ENCODE results near the gene CLMN.

Gene CLMN

DNA sequence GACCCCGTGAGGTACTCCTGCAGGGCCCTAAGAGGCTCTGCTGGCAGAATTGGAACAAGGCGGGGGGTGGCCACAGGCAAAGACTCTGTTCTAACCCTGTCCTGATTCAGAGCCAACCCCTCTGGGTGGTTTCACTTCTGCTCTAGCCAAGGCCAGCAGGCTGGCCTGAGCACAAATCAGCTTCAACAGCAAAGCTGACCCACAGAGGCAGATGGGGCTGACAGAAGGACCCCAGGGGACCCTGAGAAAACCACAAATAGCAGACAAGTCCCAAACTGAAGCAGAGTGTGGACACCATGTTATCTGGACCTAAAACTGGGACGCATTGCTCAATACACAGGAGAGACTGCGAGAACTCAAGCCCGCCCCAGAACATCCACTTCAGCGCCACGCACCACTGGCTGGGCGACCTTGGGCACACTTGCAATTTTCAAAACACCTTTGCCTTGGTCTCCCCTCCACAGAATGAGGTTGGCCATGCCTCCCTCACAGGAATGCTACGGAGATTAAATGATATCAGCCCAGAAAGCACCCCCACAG, 85.9 kb downstream of the CLMN start:
- DNase-seq (ENCODE audit: low read depth), result peak; percentile 73
- no peak for TF ChIP-seq CTCF (IDR thresholded peaks at IDR 0.05; ENCODE audit: insufficient read depth, low read depth, low read length, missing control alignments)
- no peak overlapping the region for H3K4me3 ChIP-seq (ENCODE audit: low read depth, low read length)

- no peak for TF ChIP-seq CTCF (IDR thresholded peaks at IDR 0.05; ENCODE audit: insufficient read depth, low read depth, low read length, missing control alignments)
- no peak overlapping the region for H3K4me3 ChIP-seq (ENCODE audit: low read depth, low read length)
- no peak for DNase-seq (ENCODE audit: low read depth)
Observed at GRCh38 chr14:95232894-95233584, 86.7 kb downstream of the CLMN start.

- DNase-seq (ENCODE audit: low read depth), result no peak
- no peak for TF ChIP-seq CTCF (IDR thresholded peaks at IDR 0.05; ENCODE audit: insufficient read depth, low read depth, low read length, missing control alignments)
Observed at GRCh38 chr14:95231966-95232633, 87.6 kb downstream of the CLMN start.

GRCh38 chr14:95229749-95230148, 90.0 kb downstream of the CLMN start:
- no peak overlapping the region for H3K4me3 ChIP-seq (ENCODE audit: low read depth, low read length)
- no peak for TF ChIP-seq CTCF (IDR thresholded peaks at IDR 0.05; ENCODE audit: insufficient read depth, low read depth, low read length, missing control alignments)
- DNase-seq (ENCODE audit: low read depth), result no peak

More at GRCh38 chr14:95231966-95232633, 87.6 kb downstream of the CLMN start:
- H3K4me3 ChIP-seq (ENCODE audit: low read depth, low read length), result no peak overlapping the region

DNA sequence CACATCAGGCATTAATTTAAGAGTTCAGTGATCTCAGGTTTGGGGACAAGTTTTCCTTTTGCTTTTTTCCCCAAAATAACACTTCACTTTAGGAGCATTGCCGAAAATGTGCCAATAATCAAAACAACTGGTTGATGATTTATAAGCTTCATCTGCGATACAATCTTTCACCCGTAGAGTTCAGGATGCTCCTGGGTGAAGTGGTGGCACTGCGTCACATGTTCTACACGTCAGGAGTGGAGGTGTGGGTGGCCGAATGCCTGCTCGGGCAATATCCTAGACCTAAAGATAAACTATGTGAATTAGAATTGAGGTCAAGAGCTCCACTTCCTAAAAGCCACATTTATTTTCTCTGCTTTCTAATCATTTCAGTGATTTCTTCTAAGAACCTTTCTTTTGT, 91.5 kb downstream of the CLMN start:
- no peak overlapping the region for H3K4me3 ChIP-seq (ENCODE audit: low read depth, low read length)
- TF ChIP-seq CTCF (IDR thresholded peaks at IDR 0.05; ENCODE audit: insufficient read depth, low read depth, low read length, missing control alignments), result no peak
- no peak for DNase-seq (ENCODE audit: low read depth)

DNA sequence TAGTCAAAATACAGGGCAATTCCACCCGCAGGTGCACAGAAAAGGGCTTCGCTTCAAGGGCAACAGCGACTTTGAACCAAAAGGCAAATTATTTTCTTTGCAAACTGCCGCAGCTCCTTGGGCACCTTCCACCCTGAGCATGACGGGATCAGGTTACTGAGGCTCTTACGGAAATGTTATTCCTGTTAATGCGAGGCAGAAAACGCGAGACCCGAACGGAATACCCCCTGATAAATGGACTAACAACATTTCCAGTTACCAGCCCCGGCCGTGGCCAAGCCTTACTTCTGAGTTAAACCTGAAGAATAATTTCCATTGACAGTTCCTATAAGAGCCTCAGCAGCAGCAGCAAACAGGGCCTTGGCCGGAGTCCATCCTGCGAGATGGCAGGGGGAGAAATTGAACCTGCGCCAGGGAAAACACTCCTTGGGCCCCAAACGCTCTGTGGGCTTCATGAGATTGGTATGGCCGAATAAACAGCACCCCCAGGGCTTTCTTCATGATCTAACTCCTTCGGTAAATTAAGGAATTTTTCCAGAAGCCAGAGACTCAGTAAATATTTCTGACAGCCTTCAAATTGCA, 92.3 kb downstream of the CLMN start:
- no peak overlapping the region for H3K4me3 ChIP-seq (ENCODE audit: low read depth, low read length)
- TF ChIP-seq CTCF (IDR thresholded peaks at IDR 0.05; ENCODE audit: insufficient read depth, low read depth, low read length, missing control alignments), result no peak
- DNase-seq (ENCODE audit: low read depth), result no peak
